Stimulated activated CD8-positive, alpha-beta memory T cell treated with anti-CD3 and anti-CD28 coated beads, Interleukin-7, amount 100 ng/mL, for 4 hours (primary cell): Measurements from ENCODE around the gene UTP11.

Source experiments
- DNase-seq, 2 donors: peaks; one replicate each; pipeline ENCODE4 v3.0.0-alpha.2; 2020; ENCODE audit warnings: low read depth in 2 of 2

UTP11 gene

DNA sequence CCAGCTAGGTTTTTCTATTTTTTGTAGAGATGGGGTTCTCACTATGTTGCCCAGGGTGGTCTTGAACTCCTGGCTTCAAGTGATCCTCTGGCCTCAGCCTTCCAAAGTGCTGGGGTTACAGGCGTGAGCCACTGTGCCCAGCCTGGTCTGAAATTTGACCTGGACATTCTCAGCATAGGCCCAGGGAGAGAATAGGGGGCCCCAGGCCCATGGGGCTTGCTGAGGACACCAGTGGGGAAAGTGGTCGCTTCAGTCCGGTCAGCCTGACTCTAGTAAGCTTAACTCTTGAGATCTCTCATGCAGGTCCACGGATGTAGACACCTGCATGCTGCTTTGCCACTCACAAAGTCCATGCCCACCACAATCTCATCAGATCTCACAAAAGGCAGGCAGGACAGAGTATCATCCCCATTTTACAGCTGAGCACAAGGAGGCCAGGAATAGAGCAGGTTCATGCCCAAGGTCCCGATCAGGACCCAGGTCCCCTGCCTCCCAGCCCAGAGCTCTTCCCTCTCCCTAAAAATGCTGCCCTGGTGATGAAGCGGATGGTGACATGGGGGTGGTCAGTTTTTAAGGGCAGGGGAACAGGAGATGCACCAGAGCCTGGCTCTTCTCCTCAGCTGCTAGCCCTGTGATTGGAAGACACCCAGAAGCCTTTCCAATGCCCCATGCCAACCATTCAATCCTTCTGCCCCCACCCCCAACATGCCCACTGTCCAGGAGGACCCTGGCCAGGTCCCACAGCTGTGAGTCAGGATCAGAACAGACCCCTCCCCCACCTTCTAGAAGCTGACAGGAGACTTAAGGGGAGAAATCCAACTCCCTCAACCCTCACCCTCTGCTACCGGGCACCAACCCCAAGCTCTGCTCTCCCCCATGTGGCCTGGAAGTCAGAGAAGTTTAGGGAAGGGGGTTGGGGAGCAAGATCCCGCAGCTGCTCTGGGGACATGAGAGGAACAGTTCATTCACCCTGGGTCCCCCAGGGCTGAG, 9.0 kb upstream of the UTP11 start:
- DNase-seq, result no peak

DNA sequence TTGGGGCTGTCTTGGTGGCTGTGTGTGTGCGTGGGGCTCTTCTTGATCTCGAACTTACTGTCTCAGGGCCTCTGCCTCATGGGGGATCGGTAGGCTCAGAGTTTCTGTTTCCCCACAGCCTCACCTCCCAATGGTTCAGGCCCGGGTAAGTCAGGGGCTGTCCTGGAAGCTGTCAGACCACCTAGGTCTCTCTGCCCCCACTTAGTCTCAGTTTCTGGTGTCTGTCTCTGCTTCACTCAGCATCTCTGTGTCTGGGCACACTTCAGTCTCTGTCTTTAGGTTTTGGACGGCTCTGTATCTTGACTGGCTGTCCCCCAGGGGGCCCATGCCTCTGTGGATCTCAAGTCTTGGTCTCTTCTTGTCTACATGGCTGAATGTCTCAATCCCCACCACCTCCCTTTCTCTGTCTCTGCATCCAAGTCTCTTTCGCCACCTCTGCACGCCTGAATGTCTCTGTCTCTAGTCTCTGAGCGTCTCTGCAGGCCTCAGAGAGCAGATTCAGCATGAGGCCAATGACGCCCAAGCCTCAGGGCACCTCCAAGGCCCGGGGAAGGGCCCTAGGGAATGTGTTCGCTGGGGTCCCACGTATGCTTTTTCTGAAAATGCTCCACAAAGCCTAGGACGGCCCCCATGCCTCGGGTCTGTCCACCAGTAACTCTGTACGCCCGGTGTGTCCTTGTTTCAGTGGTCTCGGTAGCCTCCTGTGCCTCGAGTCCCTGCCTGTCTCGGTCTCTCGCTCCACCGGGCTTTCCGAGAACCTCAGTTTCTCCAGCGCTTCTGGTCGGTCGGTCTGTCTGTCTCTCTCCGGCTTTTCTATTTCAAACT, 8.0 kb upstream of the UTP11 start:
- DNase-seq, result no peak

DNA sequence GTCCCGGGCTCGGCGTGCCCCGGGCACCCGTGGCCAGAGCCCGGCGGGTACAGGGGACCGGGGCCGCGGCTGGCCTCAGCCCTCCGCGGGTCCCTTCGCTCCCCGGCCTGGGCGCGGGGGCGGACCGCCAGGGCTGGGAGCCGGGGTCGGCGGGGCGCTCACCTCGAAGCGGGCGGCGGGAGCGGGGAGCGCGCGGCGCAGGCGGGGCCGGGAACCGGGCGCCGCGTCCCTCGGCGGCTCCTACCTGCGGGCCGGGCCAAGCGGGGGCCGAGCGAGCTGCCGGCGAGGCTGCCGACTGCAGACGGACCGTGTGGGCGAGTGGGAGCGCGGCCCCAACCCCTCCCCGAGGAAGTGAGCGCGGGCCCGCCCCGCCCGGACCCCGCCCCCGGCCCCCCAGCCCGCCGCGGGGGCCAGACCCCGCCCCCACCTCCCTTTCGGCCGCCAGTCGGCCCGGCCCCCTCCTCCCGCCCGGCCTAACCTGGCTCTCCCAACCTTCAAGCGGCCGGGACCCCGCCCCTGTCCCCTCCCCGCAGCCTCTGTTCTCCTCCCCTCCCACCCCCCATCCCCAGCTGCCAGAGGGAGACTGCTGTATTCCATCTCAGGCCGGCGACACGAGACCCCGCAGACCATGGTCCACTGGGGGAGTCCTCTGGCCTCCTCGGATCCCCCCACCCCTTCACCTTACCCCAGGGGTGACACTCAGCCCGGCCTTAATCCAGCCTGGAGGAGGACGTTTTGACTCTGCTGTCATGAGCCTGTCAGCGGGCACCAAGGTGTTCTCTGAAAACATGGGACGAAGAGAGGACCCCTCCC, 7.1 kb upstream of the UTP11 start, which contains the start of gene FHL3:
Gene FHL3, minus strand, starts transcription at position 320 of the 813 bp plus-strand sequence. CDS start 6,102 bp downstream, outside the sequence.
- DNase-seq, result peak in 1 of 2 donors; percentile 56

DNA sequence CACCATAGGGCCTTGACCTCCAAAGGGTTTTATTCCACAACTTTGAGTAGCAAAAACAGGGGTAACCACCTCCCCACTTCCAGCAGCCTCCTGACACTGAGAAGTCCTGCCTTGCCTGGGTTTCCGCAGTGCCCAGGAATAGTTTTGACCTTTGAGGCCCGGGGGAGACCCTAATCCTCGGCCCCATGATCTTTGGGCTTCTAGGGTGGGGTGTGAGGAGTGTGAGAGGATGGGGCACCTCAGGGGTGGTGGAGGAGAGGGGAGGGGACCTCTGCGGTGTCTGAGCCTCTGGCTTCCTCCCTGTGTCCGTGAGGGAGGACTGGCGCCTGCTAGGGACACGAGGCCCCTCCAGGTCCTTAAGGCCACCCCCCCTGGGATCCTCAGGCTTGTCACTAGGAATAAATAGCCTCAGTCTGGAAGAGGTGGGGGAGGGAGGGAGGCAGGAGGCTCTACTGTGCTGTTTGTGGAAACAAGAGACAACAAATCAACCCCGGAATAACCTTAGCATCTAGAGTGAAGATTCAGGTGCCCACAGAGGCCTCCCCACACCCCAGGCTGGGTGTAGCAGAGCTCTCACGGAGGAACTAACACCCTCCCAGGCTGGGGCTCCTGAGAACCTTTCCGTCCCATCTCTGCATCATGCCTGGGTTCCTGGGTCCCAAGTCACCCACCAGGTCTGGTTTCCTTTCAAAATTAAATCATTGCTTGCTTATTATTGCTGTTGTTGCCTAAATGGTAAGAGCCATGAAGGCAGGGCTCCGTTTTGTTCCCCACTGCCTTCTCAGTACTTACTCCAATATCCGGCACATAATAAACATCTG, 6.3 kb upstream of the UTP11 start:
- no peak for DNase-seq

DNA sequence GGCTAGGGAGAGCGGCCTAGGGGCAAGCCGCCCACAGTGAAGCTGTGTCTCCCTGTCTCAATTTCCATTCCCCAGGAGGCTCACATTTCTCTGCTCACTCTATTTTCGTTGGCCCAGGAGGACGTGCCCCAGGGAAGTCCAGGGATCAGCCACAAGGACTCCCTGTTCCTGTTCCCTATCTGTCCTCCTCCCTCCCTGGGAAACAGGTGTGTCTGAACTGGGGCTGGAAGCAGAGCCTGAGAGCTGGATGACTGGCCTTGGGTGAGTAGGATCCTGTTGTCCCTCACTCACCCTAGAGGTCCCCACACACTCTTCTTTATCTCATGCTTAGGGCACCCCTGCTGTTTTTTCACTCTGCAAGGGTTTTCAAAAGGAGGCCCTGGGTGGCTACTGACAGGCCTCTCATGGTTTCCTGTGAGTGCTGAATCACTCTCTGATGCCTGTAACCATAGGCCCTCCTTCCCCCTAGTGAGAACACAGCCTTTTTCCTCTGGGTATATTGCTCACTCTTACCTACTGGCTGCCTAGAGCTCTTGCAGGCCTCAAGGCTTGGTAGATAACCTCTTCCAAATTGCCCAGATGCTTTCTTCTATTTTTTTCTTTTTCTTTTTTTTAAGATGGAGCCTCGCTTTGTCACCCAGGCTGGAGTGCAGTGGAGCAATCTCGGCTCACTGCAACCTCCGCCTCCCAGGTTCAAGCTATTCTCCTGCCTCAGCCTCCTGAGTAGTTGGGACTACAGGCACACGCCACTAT, 3.3 kb upstream of the UTP11 start:
- DNase-seq, result peak; percentile 46 to 49

DNA sequence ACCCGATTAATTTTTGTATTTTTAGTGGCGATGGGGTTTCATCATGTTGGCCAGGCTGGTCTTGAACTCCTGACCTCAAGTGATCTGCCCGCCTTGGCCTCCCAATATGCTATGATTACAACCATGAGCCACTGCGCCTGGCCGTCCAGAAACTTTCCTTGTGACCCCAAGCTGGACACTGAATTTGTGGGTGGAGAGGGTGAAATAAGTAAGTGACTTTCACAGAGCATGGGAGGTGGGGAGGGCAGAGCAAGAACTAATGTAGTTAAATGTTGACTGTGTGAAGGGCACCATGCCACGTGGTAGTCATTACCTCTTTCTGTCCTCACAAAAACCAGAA, 2.7 kb upstream of the UTP11 start:
- no peak for DNase-seq

DNA sequence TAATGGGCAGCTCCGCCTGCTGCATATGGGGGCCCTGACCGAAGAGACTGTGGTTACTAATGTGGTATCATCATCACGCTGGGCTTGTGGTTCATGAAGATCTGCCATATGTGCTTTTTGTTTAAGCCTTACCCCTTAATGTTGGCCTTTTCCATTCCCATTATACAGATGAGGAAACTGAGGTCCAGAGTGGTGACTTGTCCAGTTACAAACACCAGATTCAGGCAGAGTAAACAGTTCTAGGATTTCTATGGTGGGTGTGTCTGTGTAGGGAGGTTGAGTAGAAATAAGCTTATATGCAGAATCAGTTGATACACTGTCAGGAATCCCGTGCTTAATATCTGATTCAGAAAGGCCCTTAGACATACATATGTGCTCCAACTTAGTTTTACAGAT, 691 bp downstream of the UTP11 start:
- DNase-seq, result no peak

DNA sequence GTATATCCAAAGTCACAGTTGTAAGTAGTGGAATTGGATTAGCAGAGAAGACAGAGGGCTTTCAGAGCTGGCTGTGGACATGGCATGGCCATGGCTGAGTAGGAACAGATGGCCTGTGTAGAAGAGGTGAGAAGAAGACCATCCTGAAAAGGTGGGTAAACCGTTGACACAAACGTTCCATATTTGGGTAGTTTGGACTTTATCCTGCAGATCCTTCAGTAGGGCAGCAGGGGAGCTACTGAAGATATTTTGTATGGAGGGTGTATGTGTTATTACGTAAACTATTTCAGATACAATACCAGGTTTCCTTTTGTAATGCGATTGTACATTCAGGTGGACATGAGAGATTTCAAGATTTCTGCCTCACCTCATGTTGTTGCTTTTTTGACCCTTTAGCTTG, 1.6 kb downstream of the UTP11 start:
- DNase-seq, result no peak

DNA sequence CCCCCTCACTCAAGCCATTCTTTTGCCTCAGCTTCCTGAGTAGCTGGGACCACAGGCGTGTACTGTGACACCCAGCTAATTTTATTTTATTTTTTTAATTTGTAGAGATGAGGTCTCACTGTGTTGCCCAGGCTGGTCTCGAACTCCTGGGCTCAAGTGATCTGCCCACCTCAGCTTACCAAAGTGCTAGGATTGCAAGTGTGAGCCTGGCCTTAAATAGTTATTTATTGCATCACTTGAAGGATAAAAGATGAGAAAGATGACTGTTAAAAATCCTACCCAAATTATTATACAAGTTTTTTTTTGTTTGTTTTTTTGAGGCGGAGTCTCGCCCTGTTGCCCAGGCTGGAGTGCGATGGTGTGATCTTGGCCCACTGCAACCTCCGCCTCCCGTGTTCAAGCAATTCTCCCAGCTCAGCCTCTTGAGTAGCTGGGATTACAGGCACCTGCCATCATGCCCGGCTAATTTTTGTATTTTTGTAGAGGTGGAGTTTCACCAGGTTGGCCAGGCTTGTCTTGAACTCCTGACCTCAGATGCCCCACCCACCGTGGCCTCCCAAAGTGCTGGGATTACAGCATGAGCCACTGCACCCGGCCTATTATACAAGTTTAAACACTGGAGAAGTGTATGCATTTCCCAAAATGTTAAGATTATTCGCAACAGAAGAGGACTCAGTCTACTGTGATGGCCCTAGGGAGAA, 2.3 kb downstream of the UTP11 start:
- DNase-seq, result no peak

DNA sequence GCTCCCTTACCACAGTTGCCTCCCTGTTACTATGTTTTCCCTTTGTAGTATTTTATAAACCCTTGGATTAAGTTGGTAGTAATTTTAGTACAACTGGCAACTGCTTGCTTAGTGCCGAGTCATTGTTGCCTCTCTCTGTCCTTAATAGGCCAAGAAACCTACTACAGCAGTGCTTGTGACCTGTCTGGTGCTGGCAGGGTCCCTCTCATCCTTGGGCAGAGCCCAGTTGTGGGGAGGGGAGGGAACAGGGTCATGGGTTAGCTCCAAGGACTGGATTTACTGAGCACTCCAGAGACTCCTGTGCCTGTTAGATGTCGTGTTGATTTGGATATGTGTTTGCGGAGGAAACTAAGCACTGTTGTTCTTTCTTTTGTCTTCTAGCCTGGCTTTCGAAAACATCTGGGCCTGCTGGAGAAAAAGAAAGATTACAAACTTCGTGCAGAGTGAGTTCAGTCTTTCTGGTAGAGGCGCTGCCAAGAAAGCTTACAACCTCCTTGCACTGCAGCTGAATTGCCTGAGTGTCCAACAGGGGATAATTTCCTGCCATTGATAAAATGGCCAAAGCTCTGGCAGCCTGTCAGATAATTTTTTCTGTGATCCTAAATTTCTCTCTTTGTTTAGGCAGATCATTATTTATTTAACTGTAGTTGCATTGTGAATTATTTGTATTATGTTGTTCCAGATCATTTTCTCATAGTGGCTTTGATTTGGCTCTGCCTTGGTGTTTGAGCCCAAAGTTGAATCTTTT, 3.6 kb downstream of the UTP11 start:
- no peak for DNase-seq

DNA sequence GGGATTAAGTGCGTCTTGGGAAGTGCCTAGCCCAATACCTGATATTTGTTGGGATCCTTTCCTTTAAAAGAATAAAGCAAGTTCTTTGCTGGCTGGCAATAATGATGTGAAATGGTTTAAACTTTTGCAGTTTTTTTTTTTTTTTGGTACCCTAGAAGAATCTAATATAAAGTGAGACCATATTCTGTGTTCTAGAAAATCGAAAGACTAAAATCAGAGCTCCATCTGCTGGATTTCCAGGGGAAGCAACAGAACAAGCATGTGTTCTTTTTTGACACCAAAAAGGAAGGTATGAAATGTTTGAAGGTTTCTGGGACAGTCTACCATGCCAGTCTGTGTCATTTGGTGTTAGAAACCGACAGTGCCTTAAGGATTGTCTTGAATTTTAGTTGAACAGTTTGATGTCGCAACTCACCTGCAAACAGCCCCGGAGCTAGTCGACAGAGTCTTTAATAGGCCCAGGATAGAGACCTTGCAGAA, 6.4 kb downstream of the UTP11 start:
- DNase-seq, result no peak

DNA sequence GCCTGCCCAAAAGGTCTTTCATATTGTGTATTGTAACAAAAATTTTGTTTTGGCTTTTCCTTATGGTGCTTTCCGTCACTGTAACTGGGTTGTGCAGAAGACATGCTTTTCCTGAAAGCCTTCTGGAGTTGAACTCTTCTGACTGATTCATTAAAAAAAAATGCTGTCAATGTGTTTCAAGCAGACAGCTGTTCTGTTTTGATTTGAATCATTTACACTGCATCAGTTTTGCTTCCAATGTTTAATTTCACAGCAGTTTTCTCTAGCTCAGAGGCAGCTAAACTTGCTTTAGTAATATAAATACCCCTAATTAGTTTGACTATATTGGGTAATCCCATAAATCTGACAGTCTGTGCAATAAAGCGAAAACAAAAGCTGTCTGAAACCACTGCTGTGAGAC, 7.9 kb downstream of the UTP11 start:
- DNase-seq, result no peak

DNA sequence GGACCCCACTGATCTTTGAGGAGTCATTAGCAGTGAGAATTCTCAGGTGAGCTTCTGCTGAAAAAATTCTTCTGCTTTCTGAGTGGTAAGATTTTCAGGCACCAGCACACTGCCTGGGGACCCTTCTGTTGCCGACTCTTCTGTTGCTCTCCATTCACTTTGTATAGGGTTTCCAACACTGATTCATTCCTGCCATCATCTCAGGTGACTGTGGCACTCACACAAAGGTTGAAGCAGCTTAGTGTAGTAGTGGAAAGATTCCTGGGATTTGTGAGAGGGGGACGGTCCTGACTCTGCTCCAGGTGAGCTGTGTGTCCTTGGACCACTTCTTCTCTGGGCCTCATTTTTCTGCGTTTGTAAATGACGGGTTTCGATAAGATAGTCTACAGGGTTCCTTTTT, 9.4 kb downstream of the UTP11 start:
- no peak for DNase-seq

DNA sequence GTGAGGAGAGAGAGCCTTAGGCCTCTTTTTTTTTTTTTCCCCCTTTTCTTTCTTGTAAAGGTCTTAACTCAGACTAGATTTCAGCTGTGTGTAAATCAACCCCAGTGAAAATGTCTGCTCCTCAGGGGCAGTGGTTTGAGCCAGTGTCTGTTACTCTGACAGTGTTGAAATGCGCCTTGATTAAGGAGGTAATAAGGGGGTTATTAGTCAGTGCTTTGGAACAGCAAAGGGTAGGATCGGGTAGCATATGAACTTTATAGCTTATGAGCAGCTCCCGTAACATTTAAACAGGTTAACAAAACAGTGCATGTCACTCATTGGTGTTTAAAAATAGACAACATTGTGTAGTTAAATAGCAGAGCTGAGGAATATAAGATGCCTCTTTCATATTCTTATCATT, 10.3 kb downstream of the UTP11 start:
- no peak for DNase-seq

DNA sequence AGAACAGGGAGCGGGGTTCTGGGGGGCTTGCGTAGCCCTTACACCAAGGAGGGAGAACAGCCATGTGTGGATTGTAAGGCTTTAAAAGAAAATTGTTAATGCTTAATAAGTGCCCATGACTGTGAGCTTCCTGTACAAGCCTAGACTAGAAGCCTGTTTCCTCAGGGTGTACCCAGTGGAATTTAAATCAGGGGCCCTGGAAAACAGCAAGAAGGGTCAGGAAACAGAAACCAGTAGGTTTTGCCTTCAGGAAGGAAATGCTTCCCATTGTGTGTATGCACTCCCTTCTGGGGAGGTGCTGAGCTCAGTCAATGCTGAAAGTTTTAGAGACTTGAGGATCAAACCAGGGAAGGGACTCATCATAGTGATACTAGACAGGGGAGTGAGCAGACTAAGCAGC, 12.7 kb downstream of the UTP11 start:
- no peak for DNase-seq

DNA sequence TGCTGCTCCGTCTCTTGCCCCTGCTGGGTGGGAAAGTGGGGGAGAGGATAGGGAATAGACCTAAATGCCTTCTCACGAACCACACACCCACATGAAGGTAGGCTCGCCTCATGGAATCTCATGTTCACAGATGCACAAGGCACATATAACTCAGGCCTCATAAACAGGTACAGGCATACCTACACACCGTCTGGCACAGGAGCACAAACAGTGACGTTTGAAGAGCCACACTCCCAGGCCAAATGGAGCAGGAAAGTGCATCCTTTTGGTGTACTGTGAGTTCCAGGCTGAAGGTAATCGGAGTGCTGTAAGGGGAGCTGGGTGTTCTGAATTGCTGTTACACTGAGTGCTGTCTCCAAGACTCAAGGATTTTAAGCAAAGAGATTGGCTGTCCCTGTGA, 13.1 kb downstream of the UTP11 start:
- no peak for DNase-seq

DNA sequence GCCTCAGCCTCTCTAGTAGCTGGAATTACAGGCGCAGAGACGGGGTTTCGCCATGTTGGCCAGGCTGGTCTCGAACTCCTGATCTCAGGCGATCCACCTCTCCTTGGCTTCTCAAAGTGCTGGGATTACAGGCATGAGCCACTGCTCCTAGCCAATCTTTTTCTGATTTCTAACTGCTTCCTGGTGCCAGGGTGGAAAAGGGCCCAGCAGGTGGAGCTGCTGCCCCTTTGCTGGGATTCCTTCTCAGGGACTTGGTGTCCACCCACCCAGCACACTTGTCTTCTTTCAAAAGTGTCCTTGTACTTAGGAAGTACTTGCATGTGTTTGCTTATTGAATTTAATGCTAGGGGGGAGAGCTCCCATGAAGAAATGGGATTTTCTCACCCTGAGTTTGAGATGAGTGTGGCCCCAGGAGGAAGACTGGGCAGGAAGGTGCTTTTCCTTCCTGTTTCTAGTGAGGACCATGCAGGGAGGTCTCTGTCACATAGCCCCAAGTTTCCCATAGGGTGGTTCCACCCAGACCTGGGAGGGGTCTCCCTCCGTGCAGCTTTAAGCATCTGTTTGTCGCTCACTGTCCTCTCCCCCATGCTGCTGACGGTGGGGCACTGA, 14.2 kb downstream of the UTP11 start:
- no peak for DNase-seq
